Omental fat pad (tissue), 4 donors: ENCODE results near the gene CELSR1. TPM values are rescaled to one million over a fixed set of nuclear protein-coding genes. Genes with fewer than 3 reads are reported as not detected.

ENCODE experiments used
- ATAC-seq: fragments of 150-250 bp; one replicate; pipeline ENCODE4 v1.9.1; 2016; ENCODE audit warnings: mild to moderate bottlenecking, moderate library complexity; ENCODE audit not compliant: low FRiP score
- DNase-seq: peaks from one replicate; pipeline ENCODE4 v3.0.0-alpha.2; 2019; ENCODE audit warnings: low spot score
- CTCF ChIP-seq, 3 donors: fragments of 450-650 bp; IDR thresholded peaks; one replicate each; pipeline ENCODE4 v1.5.1; 2016 to 2017; ENCODE audit warnings: antibody characterized with exemption in 3 of 3, mild to moderate bottlenecking in 3 of 3, moderate library complexity in 2 of 3
- total RNA-seq, 4 donors: library from RNA; depleted of rRNA; stranded (reverse); fragments of >200 nt; gene quantifications; one replicate each; pipeline ENCODE4 v1.1.0, GENCODE V29; 2016

CELSR1 gene
- total RNA-seq, 4 donors from 2014 or later = 1.3 to 5.9 (median 2.7) TPM

GRCh38 chr22:46439111-46439510, 98.3 kb downstream of the CELSR1 start:
- no peak for TF ChIP-seq CTCF (IDR thresholded peaks at IDR 0.05)
- ATAC-seq (no peak), DNase-seq (no peak)

- ATAC-seq = no peak
- no peak for DNase-seq
- TF ChIP-seq CTCF (IDR thresholded peaks at IDR 0.05) = no peak
Measured at GRCh38 chr22:46437671-46438440, 99.6 kb downstream of the CELSR1 start.

GRCh38 chr22:46436595-46437175, 100.7 kb downstream of the CELSR1 start:
- ATAC-seq (no peak), DNase-seq (no peak)

DNA sequence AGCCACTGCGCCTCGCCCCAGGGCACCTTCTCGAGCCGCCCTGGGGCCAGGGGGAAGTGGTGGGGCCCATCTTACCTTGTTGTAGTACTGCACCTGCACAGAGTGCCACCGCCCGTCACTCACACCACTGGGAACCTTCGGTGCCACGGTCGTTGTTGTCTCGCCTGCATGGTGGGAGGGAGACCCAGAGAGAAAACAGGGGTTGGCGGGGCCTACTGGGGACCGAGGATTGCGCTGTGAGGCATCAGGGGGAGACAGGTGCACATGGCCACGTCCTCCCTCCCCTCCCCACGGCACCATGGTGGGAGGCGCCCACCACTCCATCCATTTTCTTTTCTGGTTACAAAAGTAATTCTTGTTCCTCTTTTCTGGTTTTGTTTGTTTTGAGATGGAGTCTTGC, 104.1 kb downstream of the CELSR1 start:
- no peak for ATAC-seq
- DNase-seq = no peak
- no peak for TF ChIP-seq CTCF (IDR thresholded peaks at IDR 0.05)

More at GRCh38 chr22:46436595-46437175, 100.7 kb downstream of the CELSR1 start:
- TF ChIP-seq CTCF (IDR thresholded peaks at IDR 0.05) = no peak

- no peak for ATAC-seq
- no peak for TF ChIP-seq CTCF (IDR thresholded peaks at IDR 0.05)
- DNase-seq = no peak
Measured at GRCh38 chr22:46432164-46433068, 105.0 kb downstream of the CELSR1 start.

DNA sequence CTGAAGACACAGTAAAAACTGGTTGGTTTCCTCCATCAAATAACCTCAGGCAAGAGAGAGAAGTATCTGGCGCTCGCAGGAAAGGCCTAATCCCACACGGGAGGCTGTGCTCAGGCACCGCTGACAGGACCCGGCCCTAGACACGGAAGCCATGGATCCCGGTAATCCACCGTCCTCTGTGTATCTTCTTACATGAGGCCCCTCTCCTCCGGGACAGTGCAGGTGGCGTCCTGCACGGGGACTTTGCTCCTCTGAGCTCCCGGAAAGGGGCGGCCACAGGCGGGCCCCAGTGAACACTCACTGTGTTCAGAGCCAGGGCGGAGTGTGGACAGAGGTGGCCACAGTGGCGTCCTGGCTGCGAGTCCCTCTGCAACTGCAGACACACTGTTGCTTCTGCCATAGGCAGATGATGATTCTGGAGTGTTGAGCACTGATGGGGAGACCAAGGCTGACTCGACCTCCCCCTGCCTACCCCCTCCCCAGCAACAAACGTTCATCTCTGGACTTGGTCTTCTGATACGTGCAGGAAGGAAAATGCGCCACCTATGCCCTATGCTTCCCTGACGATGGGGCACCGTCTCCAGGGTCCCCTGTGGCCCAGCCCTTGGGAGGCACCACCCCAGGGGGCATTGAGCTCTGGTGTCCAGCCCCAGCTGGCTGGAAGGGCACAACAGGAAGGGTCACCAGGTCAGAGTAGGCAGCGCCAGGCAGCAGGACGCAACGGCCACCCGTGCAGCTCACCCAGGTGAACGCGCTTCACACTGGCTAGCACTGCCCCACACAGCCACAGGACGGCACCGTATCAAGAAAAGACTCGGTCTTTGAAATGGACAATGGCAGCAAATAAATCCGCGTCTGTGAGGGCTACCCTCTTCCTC, 106.2 kb downstream of the CELSR1 start:
- no peak for DNase-seq
- no peak for TF ChIP-seq CTCF (IDR thresholded peaks at IDR 0.05)
- no peak for ATAC-seq
